Suprapubic skin (tissue), 4 donors: ENCODE measurements around the gene FKBP11.
A peak's percentile ranks its signal among the peaks of the same experiment; 100 is the strongest.

Experiments
- POLR2A ChIP-seq, 2 donors: fragments of 450-650 bp; IDR thresholded peaks; one replicate each; pipeline ENCODE4 v1.6.1; 2017; ENCODE audit warnings: antibody characterized with exemption in 2 of 2, mild to moderate bottlenecking in 2 of 2, moderate library complexity in 2 of 2
- POLR2AphosphoS5 ChIP-seq, 3 donors: sonication (generic); formaldehyde crosslinking; IDR thresholded peaks; one replicate each; pipeline ENCODE4 v1.6.1; 2017; ENCODE audit warnings: antibody characterized with exemption in 3 of 3
- TF ChIP-seq, protein P1 (sequence below), 2 donors: fragments of 200-600 bp in 1 of 2; fragments of 450-650 bp in 1 of 2; sonication (generic) in 1 of 2; IDR thresholded peaks; one replicate each; pipeline ENCODE4 v1.5.1; 2016 to 2019; ENCODE audit warnings: antibody characterized with exemption in 2 of 2, mild to moderate bottlenecking in 1 of 2, moderate library complexity in 1 of 2

DNA sequence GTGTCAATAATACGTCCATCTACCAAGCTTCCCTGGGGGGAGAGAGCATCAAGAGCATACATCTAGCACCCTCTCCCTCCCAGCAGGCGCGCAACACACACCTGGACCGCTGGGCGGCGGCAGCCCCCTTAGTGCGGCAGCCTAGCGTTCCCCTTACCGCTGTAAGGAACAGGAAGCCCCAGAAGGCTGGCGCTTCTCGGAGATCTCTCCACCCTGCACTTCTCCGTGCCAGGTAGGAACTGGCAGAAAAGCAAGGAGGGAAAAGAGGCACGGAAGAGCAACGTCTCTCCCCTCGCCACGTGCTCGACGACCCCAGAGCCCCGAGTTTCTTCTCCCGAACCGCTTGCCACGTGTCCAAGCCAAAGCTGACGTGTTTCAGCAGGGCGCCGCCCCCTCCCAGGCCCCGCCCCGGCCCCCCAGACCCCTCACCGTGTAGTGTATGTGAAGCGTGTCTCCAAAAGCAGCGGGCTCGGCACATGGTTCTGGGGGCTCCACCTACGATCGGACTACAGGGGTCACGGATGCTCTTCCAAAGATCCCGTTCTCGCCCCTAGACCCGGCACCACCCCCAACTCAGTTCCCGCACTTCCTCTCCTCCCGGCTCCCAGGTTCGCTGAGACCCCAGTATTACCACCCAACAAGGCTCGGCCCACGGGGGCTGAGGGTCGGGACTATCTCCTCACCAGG lies 532 bp downstream of the FKBP11 start:
- TF ChIP-seq, protein P1, sequence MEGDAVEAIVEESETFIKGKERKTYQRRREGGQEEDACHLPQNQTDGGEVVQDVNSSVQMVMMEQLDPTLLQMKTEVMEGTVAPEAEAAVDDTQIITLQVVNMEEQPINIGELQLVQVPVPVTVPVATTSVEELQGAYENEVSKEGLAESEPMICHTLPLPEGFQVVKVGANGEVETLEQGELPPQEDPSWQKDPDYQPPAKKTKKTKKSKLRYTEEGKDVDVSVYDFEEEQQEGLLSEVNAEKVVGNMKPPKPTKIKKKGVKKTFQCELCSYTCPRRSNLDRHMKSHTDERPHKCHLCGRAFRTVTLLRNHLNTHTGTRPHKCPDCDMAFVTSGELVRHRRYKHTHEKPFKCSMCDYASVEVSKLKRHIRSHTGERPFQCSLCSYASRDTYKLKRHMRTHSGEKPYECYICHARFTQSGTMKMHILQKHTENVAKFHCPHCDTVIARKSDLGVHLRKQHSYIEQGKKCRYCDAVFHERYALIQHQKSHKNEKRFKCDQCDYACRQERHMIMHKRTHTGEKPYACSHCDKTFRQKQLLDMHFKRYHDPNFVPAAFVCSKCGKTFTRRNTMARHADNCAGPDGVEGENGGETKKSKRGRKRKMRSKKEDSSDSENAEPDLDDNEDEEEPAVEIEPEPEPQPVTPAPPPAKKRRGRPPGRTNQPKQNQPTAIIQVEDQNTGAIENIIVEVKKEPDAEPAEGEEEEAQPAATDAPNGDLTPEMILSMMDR (IDR thresholded peaks at IDR 0.05): peak; percentile 9 to 57
- TF ChIP-seq POLR2AphosphoS5 (IDR thresholded peaks at IDR 0.05) (no peak), POLR2A (IDR thresholded peaks at IDR 0.05) (no peak)
